NCI-H146 (cell line): Measurements from ENCODE around the gene SCN9A.
"Not testable (repeated sequence)": the region's sequence is repeated elsewhere in the genome, so short reads cannot be mapped to it uniquely, and the experiment has no call there.

Experiments used
- DNase-seq: peaks from one replicate; lab custom pipeline; 2025; lab: John Stamatoyannopoulos, UW

The SCN9A gene

DNA sequence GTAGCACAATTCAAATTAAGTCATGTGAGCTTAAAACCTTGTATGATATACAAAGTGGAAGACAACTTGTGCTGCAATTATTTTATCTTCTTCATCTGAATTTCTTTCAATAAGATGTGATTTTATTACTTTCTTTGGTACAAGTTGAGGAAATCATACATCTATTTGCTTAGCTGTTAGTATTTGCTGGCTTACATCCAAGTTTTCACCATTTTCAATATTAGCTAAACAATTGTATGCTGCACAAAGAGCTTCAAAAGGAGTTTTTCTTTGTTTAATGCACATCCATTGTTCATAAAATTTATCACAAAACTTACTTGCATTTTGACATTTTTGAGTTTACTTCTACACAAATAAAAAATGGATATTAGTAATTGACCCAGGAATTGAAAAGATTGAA is 40.9 kb downstream of the SCN9A start:
- peak; percentile 53 for DNase-seq

DNA sequence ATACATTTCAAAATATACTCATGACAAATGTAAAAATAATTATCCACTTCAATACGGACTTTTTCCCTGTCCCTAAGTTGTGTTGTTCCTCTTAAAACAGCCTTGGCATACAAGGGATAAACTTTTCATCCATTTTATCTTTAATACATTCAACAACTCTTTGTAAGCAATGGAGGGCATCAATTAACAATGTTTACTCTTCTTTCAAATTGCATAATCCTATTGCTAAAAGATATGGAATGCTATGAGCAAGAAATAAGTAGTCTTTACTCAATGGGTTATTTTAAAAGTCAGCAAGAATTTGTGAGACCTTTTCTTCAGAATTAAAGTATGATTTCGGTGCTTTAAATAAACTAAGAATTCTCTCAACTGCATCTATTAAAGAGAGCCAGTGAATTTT is 41.9 kb downstream of the SCN9A start:
- no peak for DNase-seq

DNA sequence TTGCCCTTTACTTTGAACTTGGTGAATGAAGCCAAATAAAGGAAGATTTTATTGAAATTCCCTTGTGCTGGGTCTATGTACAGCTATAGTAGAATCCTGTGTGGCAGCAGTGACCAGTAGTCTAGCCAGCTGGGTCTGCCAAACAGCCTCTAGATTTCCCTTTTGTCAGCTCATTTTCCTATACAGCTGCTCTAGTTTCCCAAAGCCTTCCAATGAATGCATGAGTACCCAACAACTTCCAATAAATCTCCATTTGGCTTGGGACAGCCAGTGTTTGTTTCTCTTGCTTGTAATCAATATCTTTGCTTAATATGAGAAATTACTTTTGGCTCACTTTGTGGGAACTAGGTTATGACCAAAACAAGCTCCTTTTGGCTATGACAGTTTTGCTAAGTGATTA is 43.6 kb downstream of the SCN9A start:
- no peak for DNase-seq

DNA sequence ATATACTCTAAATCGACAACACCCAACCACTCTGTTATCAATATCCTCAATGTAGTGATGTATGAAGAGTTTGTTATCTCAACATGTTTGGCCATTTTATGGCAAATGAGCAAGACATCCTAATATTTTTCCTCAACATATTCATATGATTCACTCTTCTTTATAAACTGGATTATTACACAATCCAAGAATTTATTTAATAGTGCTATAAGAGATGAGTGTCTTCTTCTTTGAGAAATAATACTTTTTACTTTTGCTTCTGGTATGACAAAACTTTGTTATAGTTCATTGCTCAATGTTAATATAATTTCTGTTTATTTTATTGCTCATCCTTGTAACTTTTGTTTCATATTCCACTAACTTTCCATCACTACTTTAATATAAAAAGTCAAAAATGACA is 44.3 kb downstream of the SCN9A start:
- no peak for DNase-seq

DNA sequence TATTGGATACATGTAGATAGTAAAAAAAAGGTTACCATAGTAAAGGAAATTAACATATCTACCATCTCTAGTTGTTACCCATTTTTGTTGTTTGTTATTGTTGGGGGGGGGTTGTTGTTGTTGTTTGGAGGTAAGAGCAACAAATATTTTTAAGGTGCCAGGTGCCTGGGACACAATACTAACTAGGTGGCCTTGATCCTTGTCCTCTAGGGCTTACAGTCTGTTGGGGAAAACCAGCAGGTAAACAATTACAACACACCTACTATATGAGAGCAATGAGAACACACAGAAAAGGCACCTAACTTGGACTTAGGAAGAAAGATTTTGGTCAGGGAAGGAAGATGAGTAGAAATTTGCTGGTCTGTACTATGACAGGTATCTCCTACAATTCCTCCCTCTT is 46.3 kb downstream of the SCN9A start:
- DNase-seq: no peak

DNA sequence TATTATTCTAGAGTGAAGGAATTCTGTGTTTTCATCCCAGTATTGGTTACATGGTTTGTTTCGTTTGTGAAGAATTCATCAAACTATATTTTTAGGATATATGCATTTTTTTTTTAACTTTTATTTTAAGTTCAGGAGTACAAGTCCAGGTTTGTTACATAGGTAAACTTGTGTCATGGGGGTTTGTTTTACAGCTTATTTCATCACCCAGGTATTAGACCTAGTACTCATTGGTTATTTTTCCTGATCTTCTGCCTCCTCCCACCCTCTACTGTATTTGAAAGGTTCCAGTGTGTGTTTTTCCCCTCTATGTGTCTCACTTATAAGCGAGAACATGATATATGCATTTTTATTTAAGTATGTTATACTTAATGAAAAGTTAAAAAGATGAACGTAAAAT is 47.6 kb downstream of the SCN9A start:
- DNase-seq: no peak

DNA sequence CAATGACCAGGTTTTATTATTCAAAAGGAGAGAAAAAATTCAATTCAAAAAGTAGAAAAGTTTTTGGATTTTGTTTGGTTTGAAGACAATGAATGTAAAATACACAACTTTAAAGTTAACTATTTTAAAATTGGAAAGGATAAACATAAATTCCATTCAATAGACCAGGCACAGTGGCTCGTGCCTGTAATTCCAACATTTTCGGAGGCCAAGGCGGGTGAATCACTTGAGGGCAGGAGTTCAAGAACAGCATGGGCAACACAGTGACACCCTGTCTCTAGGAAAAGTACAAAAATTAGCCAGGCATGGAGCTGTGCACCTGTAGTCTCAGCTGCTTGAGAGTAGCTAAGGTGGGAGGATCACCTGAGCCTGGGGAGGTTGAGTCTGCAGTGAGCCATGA is 54.7 kb downstream of the SCN9A start:
- no peak for DNase-seq

DNA sequence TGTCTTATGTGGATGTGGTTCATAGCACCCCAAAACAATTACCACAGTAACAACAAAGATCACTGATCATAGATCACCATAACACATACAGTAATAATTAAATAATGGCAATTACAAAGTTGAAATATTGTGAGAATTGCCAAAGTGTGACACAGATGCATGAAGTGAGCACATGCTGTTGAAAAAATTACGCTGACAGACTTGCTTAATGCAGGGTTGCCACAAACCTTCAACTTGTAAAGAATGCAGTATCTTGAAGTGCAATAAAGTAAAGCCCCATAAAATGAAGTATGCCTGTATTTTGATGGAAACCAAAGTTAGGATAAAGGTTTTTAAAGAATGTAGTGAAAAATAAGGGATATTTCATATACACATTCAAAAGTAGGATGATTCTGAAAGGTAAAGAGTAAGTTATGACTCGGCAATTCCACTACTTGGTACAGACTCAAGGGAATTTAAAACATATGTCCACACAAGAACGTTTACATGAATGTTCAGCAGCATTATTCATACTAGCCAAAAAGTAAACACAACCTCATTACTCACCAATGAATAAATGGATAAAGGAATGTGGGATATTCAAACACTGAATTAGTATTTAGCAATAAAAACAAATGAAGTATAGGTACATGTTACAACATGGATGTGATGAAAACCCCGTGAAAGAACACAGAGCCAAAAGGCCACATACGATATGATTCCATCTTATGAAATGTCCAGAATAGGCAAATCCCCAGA is 61.6 kb downstream of the SCN9A start:
- DNase-seq: no peak

DNA sequence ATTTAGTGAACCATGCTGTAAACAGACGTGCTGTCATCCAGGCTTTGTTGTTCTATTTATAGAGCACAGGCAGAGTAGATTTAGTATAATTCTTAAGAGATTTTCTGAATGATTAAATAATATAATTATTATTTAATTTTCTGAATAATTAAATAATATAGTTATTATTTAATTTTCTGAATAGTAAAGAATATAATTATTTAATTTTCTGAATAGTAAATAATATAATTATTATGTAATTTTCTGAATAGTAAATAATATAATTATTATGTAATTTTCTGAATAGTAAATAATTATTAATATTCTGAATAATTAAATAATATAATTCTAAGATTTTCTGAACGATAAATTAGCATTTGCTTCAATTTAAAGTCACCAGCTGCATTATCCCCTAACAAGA is 62.9 kb downstream of the SCN9A start:
- not testable (repeated sequence) for DNase-seq

DNA sequence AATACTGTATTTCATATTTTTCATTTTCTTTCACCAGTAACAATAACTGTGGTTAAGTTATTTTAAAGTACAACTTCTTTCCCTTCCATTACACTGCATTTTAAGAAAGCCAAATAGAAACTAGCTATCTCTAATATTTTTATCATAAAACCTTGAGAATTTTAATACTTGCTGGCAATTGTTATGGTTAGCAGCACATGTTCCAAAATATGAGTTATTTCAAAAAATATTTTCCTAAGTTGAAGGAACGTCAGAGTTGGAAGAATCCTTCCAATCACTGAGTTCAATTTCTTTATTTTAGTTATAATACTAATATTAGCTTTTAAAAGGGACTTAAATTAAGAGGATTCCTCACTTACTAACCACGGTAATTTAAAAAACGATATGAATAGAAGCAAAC is 68.4 kb downstream of the SCN9A start:
- no peak for DNase-seq

DNA sequence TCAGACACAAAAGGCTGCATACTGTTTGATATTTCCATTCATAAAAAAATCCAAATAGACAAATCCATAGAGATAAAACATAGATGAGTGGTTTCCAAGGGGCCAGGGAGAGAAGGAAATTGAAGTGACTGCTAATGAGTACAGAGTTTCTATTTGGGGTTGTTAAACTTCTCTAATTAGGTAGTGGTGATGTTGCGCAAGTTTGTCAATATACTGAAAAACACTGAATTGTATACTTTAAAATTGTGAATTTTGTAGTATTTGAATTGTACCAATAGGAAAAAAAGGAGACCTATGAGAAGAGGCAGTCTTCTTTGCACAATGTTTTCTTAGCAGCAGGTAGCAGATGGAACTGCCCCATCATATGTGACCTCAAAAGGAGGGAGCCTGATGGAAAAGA is 71.1 kb downstream of the SCN9A start:
- no peak for DNase-seq

DNA sequence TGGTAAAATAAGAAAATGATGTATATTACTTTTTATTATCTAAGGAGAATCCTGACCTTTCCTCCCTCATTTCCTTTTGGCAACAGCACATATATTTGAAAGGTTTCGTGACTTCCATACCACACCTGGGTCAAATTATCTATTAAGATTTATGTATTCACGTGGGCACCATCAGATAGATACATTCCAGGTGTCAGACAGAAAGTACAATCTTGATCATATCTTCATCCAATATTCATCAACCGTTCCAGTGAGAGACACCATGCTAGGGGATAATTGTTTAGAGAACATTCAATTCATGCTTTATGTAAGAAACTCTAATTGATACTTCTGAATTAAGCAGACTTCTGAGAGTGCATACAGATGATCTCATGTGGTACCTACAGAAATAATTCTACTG is 73.7 kb downstream of the SCN9A start:
- DNase-seq: no peak

DNA sequence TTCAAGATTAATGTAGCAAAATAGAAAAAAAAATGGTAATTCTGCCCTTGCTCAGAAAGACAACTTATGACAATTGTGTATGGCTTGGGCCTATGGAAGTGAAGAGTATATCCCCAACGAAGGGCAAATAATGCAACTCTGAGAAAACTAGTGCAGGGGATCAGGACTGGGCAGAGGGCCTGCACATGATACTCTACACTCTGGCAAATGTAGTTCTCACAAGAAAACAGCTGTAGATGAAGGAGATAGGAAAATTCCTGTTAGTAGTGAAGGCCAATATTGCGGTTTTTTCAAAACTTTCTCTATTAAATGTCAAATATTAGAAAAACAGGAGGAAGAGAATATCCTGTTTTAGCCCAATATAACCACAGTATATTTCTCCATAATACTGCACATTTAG is 77.8 kb downstream of the SCN9A start:
- DNase-seq: no peak

DNA sequence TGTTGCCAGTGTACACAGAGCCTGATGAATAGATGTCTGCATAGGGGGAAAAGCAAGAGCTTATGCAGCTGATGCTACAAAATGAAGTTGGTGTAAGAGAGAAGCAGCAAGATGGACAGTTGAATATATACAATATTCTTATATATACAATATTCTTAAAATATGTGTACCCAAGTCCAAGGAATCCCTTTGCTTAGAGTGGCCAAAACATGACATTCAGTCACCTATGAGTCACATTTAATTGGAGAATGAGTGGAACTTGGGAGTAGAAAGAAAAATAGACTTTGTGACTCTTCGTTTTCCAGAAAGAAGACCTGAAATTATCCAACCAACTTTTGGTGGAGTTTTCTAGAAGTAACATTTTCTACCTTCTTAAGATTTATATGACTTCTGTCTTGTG is 81.8 kb downstream of the SCN9A start:
- no peak for DNase-seq

DNA sequence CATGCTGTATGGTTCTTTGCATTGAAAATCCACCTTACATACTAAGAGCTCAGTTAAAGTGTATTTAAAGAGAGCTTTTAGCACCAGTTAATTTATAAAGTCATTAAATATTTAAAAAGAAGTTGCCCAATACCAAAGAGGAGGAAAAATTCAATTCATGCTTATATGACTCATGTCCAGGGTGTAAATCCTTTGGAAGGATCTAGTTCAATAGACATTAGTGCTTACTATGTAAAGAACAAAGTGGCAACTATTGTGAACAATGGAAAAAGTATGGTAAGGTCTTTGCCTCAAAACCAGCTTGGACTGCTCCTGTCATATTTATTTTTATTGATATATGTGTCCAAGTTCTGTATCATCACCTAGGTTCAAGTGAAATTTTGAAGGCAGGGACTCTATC is 90.5 kb downstream of the SCN9A start:
- no peak for DNase-seq

DNA sequence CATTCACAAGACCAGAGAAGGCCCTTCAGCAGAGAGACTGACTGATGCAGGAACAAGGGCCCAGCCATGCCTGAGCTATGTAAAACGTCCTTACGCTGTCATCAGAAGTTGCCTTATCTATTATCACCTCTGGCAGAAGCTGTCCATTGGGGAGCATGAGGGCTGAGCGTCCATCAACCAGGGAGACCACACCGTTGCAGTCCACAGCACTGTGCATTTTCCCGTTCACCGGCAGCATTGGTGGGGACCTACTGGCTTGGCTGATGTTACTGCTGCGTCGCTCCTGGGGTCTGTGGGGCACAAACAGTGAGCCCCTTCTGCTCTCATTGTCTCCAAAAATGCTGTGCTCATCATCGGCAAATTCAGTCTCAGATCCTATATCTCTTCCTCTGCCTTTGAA is 91.4 kb downstream of the SCN9A start:
- no peak for DNase-seq

DNA sequence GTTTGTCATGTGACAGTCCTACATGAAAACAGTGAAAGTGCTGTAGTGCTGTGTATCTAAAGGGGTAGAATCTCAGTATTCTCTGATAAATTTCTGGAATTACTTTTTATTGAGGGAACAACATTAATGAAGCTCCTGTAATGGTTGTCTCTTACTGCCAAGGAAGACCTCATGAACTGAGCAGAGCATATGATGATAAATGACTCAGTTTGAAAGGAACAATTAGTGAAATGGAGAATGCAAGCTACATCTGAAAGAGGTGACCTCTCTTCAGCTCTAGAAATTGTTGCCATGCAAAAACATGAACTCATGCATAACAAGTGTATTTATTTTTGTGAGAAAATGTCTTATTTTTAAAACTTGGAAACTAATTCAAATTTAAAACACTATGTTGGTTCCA is 93.6 kb downstream of the SCN9A start:
- no peak for DNase-seq

DNA sequence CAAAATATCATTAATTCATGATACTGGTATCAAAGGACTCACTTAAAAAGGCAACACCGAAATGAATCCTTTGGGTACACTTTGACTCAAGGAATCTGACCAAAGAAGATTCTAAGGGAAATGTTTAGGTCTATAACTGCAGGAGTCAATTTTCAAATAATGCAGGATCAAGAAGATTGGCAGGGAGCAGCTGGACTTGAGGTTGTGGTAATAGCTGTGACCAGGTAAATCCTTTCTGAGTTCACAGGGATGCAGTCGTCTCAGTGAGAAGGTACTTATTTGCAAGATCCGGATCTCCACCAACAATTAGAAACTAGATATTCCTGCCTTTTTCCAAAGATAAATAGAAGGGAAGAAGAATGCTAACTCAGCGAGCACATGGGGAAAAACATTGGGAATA is 96.9 kb downstream of the SCN9A start:
- no peak for DNase-seq

DNA sequence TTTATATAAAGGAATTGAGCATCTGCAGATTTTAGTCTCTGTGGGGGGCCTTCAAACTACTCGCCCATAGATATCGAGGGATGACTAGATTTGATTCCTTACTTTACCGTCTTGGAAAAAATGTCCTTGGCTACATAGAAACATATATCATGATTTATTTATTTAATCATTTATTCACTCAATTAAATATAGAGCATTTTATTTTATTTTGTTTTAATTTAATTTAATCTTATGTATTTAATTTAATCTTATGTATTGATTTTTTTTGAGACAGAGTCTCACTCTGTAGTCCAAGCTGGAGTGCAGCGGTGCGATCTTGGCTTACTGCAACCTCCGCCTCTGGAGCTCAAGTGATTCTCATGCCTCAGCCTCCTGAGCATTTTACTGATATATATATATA is 105.4 kb downstream of the SCN9A start:
- DNase-seq: no peak

DNA sequence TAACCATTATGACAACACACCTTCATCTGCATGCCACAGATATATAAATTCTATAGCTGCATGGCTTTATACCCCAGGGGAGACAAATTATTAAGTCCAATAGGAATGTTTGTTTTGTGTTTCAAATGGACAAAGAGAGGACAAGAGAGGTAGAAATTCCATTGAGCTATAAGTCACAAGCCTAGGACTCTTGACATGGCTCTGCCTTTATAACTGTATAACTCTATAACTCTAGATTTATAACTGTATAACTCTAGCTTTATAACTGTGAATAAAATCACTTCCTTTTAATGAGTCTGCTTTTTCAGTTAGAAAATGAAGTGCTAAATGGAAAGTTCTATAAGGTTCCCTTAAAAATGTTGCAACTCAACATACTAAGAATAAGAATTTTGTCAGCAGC is 106.4 kb downstream of the SCN9A start:
- DNase-seq: no peak

DNA sequence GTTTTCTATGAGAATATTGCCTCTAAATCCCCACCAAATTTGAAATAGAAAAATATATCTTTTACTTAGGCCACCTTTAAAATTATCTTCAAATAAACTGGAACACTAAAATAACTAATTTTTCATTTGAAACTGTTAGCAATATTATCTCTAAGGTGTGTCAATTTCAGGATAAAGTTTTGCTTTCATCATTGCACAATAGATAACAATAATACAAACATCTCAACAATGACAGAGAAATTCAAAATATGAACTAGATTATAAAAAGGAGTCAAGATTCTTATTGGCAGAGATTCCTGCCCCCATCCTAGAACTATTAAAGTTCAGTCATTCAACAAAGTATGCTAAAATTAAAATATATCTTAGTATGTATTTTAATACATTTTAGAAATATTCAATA is 117.9 kb downstream of the SCN9A start:
- no peak for DNase-seq

DNA sequence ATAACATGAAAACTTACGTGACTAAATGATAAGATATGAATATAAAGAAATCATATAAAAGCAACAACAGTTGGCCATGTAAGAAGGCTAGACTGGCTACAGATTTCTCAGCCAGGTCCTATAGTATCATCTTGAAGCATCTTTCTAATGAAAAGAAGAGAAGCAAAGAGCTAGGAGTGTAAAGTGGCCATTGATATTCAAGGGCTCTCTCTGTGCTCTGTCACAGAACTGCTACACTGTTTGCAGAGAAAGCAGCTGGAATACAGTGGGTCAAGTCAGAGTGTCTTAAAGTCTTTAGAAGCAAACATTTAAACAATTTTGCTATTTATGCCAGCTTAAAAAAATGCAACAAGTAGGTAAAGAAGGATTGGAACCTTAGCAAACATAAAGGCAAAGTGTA is 118.8 kb downstream of the SCN9A start:
- no peak for DNase-seq

DNA sequence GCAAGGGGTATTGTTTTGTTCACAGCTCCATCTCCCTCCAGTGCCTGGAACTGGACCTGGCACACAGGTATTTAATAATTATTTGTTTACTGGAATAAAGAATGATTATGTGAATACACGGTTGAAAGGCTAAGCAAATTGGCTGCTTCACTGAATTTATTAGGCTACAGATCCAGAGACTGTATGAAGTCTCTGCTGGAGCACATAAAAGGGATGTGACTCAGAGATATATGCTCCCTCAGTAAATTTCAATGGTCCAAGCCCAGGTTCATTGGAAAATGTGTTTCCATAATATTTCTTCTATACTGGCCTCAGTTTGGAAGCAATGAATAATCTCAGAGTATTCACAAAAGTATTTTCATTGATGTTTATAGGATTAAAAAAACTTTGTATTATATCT is 126.4 kb downstream of the SCN9A start:
- DNase-seq: no peak

DNA sequence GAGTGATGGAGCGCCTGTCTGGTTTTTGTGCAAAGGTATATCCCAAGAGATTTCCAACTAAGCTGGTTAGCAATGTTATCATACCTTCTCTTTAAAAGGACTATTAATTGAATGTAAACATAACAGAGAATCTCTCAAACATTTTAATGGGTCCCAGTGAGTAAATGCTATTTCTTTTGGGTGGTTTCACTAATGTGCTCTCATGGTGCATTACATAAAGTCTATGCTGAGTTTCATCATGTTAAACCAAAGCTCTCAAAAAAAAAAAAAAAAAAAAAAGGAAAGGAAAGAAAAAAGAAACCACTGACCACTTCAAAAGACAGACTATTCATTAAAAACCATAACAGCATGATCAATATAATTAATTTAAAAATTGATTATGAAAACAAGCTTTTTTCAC is 128.8 kb downstream of the SCN9A start:
- no peak for DNase-seq

DNA sequence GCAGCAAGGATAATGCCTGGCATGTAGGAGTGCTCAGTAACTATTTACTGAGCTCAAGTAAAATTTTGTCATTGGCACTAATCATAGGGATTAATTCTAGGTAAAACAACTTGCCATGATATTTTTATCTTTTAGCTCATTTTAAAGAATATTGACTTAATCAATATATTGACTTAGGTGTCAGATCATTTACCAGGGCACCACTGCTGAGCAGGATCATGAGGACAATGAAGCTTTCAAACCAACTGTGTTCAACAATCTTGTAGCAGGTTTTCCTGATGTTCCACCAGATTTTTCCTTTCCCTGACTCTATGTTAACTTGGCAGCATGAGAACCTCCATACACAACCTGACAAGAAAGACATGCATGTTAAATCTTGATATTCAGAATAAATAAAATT is 133.4 kb downstream of the SCN9A start:
- DNase-seq: no peak
